Stimulated activated CD4-positive, alpha-beta T cell treated with anti-CD3 and anti-CD28 coated beads, Interleukin-12 subunit alpha, Interleukin-12 subunit beta, amount 100 ng/mL, for 24 hours (primary cell): ENCODE data around the gene DIP2A.

ENCODE experiments used
- DNase-seq, 2 experiments: peaks; one replicate each; pipeline ENCODE4 v3.0.0-alpha.2; 2020; ENCODE audit warnings: low read depth in 2 of 2

Gene DIP2A

GRCh38 chr21:46618738-46619379 lies 160.2 kb downstream of the DIP2A start:
- no peak for DNase-seq
